GM21576 (cell line): ENCODE data around the gene EIF4ENIF1.
"Not testable (repeated sequence)": the region's sequence is repeated elsewhere in the genome, so short reads cannot be mapped to it uniquely, and the experiment has no call there.

Experiments used
- ATAC-seq: cut with Tn5 transposase; IDR thresholded peaks from one replicate; pipeline ENCODE4 v1.9.1; 2021; ENCODE audit warnings: mild to moderate bottlenecking, moderate library complexity; ENCODE audit not compliant: unreplicated experiment

The EIF4ENIF1 gene

GRCh38 chr22:31446208-31446607 is 43.4 kb downstream of the EIF4ENIF1 start:
- ATAC-seq, result no peak

DNA sequence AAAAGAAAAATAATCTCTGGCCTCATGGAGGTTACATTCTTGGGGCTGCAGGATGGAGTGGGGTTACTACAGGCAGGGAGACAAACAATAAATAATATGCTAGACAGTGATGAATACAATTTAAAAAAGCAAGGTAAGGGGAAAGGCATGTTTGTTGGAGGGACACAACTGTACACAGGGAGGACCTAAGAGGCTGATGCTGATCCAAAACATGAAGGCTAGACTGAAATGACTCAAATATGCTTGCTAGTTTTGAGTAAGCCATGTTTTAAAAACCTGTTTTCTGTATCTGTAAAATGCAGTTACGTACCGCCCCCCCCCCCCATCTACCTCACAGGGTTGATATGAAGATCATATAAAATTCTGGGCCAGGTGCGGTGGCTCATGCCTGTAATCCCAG is 44.0 kb downstream of the EIF4ENIF1 start:
- no peak for ATAC-seq

DNA sequence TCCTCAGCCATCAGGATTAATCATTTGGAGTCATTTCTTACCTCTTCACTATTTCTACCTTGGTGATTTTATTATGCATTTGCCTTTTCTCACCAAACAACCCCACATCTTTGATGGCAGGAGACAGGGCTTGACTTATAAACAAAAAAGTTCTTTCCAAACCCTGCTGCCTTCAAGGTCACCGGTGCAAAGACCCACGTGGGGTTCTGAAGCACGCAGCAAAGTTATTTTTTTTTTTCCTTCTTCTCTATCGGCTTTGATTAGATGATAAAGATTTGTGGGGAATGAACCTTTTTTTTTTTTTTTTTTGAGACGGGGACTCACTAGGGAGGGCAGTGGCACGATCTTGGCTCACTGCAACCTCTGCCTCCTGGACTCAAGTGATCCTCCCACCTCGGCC is 46.1 kb downstream of the EIF4ENIF1 start:
- ATAC-seq, result no peak

GRCh38 chr22:31442768-31443489 is 46.7 kb downstream of the EIF4ENIF1 start:
- no peak for ATAC-seq

GRCh38 chr22:31441652-31442051 is 48.0 kb downstream of the EIF4ENIF1 start:
- no peak for ATAC-seq

GRCh38 chr22:31440681-31441080 is 49.0 kb downstream of the EIF4ENIF1 start:
- ATAC-seq, result no peak

- ATAC-seq, result no peak
Observed at GRCh38 chr22:31439808-31440207, 49.8 kb downstream of the EIF4ENIF1 start.

DNA sequence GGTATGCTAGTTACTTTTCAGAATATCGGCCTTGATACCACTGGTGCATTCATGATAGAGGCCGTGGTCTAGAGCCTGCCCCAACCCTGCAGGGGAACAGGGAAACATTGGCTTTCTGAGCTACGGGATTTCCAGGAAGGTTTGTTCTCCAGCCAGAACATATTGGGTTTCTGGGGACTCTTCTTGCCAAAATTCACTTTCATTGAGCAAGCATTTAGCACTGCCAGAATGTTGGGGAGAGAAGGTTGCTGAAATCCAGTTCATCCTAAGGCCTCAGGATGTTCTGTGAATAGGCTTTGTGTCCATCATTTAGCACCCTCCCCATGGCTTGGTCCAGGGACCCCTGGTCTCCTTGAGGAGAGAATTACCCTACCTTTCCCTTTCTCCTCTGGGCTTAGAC is 53.5 kb downstream of the EIF4ENIF1 start:
- no peak for ATAC-seq

GRCh38 chr22:31431950-31432349 is 57.7 kb downstream of the EIF4ENIF1 start:
- ATAC-seq, result no peak

GRCh38 chr22:31425331-31426050 is 64.2 kb downstream of the EIF4ENIF1 start:
- no peak for ATAC-seq

DNA sequence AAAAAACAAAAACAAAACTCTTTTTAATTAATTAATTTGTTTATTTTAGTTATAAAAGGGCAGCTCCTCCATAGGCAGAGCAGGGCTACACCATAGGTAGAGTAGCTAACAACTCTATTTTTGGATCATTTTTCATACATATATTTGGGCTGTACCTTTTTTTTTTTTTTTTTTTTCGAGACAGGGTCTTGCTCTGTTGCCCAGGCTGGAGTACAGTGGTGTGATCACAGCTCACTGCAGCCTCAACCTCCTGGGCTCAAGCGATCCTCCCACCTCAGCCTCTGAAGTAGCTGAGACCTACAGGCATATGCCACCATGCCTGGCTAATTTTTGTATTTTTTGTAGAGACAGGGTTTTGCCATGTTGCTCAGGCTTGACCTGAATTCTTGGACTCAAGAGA is 87.3 kb downstream of the EIF4ENIF1 start:
- not testable (repeated sequence) for ATAC-seq

DNA sequence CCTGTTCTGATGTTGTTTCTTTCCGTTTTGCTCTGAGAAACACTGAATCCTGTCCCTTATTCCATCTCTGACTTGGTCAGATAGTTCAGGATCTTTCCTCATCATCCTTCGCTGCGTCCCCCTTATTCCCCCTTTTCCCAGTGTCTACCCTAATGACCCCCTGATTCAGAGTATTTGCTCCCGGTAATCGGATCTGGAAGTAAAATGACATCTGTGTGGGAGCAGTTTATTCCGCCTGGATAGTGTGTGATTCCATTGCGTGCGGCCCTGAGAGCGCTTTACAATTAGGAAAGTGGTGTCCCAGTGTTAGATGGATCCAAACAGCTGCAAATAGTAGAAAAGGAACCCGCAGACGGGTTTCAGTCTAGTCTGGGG is 89.6 kb downstream of the EIF4ENIF1 start:
- ATAC-seq, result no peak

DNA sequence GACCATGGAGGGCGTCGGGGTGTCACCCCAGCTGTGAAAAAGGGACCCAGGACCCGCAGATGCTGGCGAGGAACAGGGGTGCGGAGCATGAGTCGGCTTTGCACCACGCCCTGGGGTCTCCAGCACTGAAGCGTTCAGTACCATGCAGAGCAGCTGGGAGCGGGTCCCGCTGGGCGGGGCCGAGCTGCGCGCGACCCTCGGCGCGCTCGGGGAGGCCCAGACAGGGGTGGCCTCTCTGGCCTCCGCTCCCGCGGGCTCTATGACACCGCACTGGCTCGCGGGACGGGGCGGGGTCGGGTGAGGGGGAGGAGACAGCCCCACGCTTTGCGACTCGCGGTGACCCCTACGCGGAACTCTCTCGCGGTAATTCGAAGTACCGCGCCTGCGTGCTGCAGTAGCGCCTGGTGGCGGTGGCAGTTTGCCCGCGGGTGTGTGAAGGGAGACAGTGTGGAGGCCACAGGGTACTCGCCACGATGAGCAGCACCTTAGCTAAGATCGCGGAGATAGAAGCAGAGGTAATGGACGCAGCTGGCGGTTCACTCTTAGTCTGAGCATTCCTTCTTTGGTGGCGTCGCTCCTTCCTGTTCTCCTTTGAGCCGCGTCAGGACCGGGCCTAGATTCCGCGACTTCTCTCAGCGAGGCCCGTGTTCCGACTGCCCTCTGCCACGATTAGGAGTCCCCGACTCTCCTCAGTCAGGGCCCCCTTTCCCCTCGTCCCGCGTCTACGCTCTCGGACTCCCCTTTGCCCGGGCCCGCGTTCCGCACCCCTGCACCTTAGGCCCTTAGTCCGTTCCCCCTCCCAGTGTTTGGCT is 90.2 kb downstream of the EIF4ENIF1 start, which contains the start of gene DRG1:
Gene DRG1, plus strand, starts transcription at position 394 of the 812 bp plus-strand sequence. Its CDS starts 80 bp downstream, at position 474.
- peak; percentile 92 for ATAC-seq

GRCh38 chr22:31398231-31398630 is 91.4 kb downstream of the EIF4ENIF1 start:
- ATAC-seq, result no peak

DNA sequence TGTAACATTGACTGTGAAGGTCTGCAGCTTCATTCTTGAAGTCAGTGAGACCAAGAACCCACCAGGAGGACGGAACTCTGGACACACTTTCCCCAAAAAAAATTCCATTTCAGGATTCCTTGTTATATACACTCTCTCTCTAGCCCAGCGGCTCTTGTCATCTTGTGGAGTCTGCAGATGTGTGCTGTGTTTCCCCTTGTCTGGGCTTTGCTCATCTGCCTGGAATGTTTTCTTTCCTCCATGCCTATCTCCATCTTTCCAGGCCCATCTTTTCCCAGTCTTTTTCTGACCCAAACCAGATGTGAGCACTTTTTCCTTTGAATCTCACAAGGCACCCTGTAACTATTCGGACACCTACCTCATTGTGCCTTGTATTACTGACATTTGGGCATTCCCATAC is 95.3 kb downstream of the EIF4ENIF1 start:
- ATAC-seq, result no peak

GRCh38 chr22:31393893-31394292 is 95.7 kb downstream of the EIF4ENIF1 start:
- ATAC-seq, result no peak
